Neuronal stem cell (in vitro differentiated cells): ENCODE data around the gene KIF11.
"Not testable (repeated sequence)": the region's sequence is repeated elsewhere in the genome, so short reads cannot be mapped to it uniquely, and the experiment has no call there.

Experiments used
- DNase-seq: peaks from one replicate; pipeline ENCODE4 v3.0.0-alpha.2; 2013; ENCODE audit warnings: low spot score
- H2AFZ ChIP-seq: one replicate; pipeline ENCODE4 v1.6.1; 2013; ENCODE audit warnings: mild to moderate bottlenecking, low read length, inconsistent platforms
- H2AK5ac ChIP-seq: 2 replicates; pipeline ENCODE4 v1.6.1; 2013; ENCODE audit warnings: low read depth, mild to moderate bottlenecking, inconsistent platforms, low read length, moderate library complexity, mixed read lengths
- H2BK120ac ChIP-seq: 2 replicates; pipeline ENCODE4 v1.6.1; 2013; ENCODE audit warnings: low read depth, mild to moderate bottlenecking, inconsistent platforms, low read length, moderate library complexity, mixed read lengths
- H2BK12ac ChIP-seq: one replicate; pipeline ENCODE4 v1.6.1; 2013; ENCODE audit warnings: low read length, inconsistent platforms
- H2BK15ac ChIP-seq: 2 replicates; pipeline ENCODE4 v1.6.1; 2013; ENCODE audit warnings: mild to moderate bottlenecking, low read length, inconsistent platforms, mixed read lengths
- H2BK5ac ChIP-seq: one replicate; pipeline ENCODE4 v1.6.1; 2013; ENCODE audit warnings: inconsistent platforms, mild to moderate bottlenecking, low read length, moderate library complexity
- H3K14ac ChIP-seq: one replicate; pipeline ENCODE4 v1.6.1; 2013; ENCODE audit warnings: low read length, inconsistent platforms
- H3K18ac ChIP-seq: 2 replicates; pipeline ENCODE4 v1.6.1; 2013; ENCODE audit warnings: low read length, inconsistent platforms
- H3K23ac ChIP-seq: 2 replicates; pipeline ENCODE4 v1.6.1; 2013; ENCODE audit warnings: low read depth, mild to moderate bottlenecking, mixed read lengths, low read length, inconsistent platforms; ENCODE audit not compliant: poor library complexity
- H3K27ac ChIP-seq: replicated peaks from 3 replicates; pipeline ENCODE4 v1.5.1; 2013; ENCODE audit warnings: low read length, inconsistent platforms
- H3K27me3 ChIP-seq, 3 experiments: 2 replicates each; pipeline ENCODE4 v1.6.1; 2013; ENCODE audit warnings: low read length in 3 of 3, mild to moderate bottlenecking in 2 of 3, inconsistent platforms in 1 of 3, low read depth in 1 of 3, mixed read lengths in 1 of 3, moderate library complexity in 1 of 3; ENCODE audit not compliant: control insufficient read depth in 3 of 3, insufficient read depth in 3 of 3
- H3K36me3 ChIP-seq, 2 donors: replicated peaks in 1 of 2; 2 replicates each; pipeline ENCODE4 v1.6.1; 2013; ENCODE audit warnings: low read length in 2 of 2; ENCODE audit not compliant: control insufficient read depth in 2 of 2, insufficient read depth in 2 of 2
- H3K4ac ChIP-seq: 2 replicates; pipeline ENCODE4 v1.6.1; 2013; ENCODE audit warnings: inconsistent platforms, mild to moderate bottlenecking, low read length, moderate library complexity
- H3K4me1 ChIP-seq, 2 donors: 1 replicate in 1 of 2; 2 replicates in 1 of 2; pipeline ENCODE4 v1.6.1; 2013; ENCODE audit warnings: low read length in 2 of 2, low read depth in 1 of 2; ENCODE audit not compliant: control insufficient read depth in 2 of 2, insufficient read depth in 1 of 2
- H3K4me2 ChIP-seq: one replicate; pipeline ENCODE4 v1.6.1; 2013; ENCODE audit warnings: mild to moderate bottlenecking, low read length, inconsistent platforms; ENCODE audit not compliant: insufficient read depth, poor library complexity, severe bottlenecking
- H3K4me3 ChIP-seq, 2 donors: 2 replicates each; pipeline ENCODE4 v1.5.1; 2013; ENCODE audit warnings: low read length in 2 of 2, mild to moderate bottlenecking in 2 of 2, inconsistent platforms in 1 of 2, moderate library complexity in 1 of 2
- H3K79me1 ChIP-seq: one replicate; pipeline ENCODE4 v1.6.1; 2013; ENCODE audit warnings: low read depth, mild to moderate bottlenecking, inconsistent platforms, low read length, moderate library complexity
- H3K9ac ChIP-seq: one replicate; pipeline ENCODE4 v1.6.1; 2013; ENCODE audit warnings: mild to moderate bottlenecking, low read depth, low read length, inconsistent platforms; ENCODE audit not compliant: poor library complexity
- H3K9me3 ChIP-seq, 2 donors: replicated peaks in 1 of 2; 2 replicates each; pipeline versions ENCODE3 to v1.6.1; 2013; ENCODE audit warnings: low read length in 2 of 2, mild to moderate bottlenecking in 2 of 2, inconsistent platforms in 1 of 2, low read depth in 1 of 2, mixed read lengths in 1 of 2, moderate library complexity in 1 of 2; ENCODE audit not compliant: control insufficient read depth in 2 of 2, insufficient read depth in 1 of 2
- H4K8ac ChIP-seq: one replicate; pipeline ENCODE4 v1.6.1; 2013; ENCODE audit warnings: low read depth, mild to moderate bottlenecking, inconsistent platforms, low read length, moderate library complexity
- H4K91ac ChIP-seq: one replicate; pipeline ENCODE4 v1.6.1; 2013; ENCODE audit warnings: low read length, low read depth, mild to moderate bottlenecking, inconsistent platforms; ENCODE audit not compliant: poor library complexity
- WGBS, 2 donors: extraction: QIAGEN DNeasy Blood & Tissue Kit; methylation state at CpG; one replicate each; pipeline ENCODE4 v1.1.7; 2013; ENCODE audit warnings: missing lambda C conversion rate in 2 of 2, mixed read lengths in 1 of 2; ENCODE audit not compliant: insufficient read length in 2 of 2, insufficient replicate concordance in 1 of 2; ENCODE audit errors: extremely low coverage in 2 of 2; 5-methylcytosine and 5-hydroxymethylcytosine counted together

KIF11 gene

DNA sequence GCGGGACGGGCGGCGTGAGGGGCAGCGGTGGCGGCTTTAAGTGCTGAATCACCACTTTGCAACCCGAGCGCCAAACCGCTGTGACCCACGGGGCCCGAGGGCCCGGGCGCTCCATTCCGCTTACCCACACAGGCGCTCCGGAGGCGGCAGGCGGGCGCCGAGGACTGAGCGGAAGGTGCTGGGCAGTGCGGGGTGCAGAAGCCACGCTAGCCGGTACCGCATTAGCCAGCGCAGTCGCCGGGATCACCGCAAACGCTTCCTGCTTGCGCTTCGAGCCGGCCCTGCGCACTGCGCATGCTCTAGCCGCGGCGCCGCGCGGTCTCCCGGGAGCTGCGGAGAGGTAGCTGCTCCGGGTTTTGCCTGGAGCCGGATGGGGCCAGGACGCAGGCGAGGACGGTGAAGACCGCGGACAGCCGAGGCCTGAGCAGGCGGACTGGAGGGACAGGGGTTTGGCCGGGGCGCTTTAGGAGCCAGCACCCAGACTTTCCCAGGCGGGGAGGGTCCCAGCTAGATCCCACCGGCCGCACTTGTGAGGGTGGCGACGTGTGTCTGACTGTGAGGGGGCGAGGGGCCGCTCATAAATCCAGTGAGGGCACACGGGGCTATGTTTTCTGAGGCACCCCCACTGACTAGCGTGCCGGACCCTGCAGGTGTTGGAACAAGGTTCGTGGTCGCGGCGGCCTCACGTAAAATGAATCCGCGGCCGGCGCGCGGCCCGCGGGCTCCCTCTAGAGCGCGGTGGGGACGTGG lies 19.0 kb upstream of the KIF11 start, which contains the start of gene IDE:
Gene IDE (minus strand): TSS at position 296 of the 750 bp plus-strand sequence. CDS start 74 bp downstream, at position 222.
- no peak within 1 kb of the TSS for H2BK12ac ChIP-seq
- peak within 1 kb of the TSS; percentile 99 for H3K18ac ChIP-seq
- H3K4me2 ChIP-seq: peak within 1 kb of the TSS; percentile 95
- H3K9ac ChIP-seq: peak within 1 kb of the TSS; percentile 94
- H2BK120ac ChIP-seq: no peak within 1 kb of the TSS
- H3K14ac ChIP-seq: peak within 1 kb of the TSS; percentile 99
- peak within 1 kb of the TSS; percentile 98 for H3K27ac ChIP-seq
- H3K4ac ChIP-seq: no peak within 1 kb of the TSS
- peak within 1 kb of the TSS; percentile 98 for H3K23ac ChIP-seq
- H3K79me1 ChIP-seq: peaks cover 11% of the 10 kb centered on the region
- H2BK15ac ChIP-seq: peak within 1 kb of the TSS; percentile 67
- peak within 1 kb of the TSS; percentile 95 for H2BK5ac ChIP-seq
- peaks cover 9 to 10% of the 10 kb centered on the region in 2 donors for H3K4me1 ChIP-seq
- DNase-seq: peak; percentile 94
- H4K91ac ChIP-seq: no peak within 1 kb of the TSS
- H3K9me3 ChIP-seq: no peaks in the 10 kb centered on the region
- H3K36me3 ChIP-seq: peaks cover 0 to 16% of the 10 kb centered on the region in 2 donors
- H4K8ac ChIP-seq: peak within 1 kb of the TSS; percentile 43
- peak within 1 kb of the TSS; percentile 96 for H2AFZ ChIP-seq
- H2AK5ac ChIP-seq: no peak within 1 kb of the TSS
- WGBS, 2 donors: no CpG with 5 or more reads among the region's 80 CpGs
- peak within 1 kb of the TSS; percentile 91 to 95 for H3K4me3 ChIP-seq
- H3K27me3 ChIP-seq: no peaks in the 10 kb centered on the region

GRCh38 chr10:92574548-92575261 lies 18.2 kb upstream of the KIF11 start:
- no CpG with 5 or more reads among the region's 22 CpGs for WGBS, 2 donors
- no peaks in the 10 kb centered on the region for H3K27me3 ChIP-seq
- H3K4ac ChIP-seq: no peak overlapping the region
- peak overlapping the region; percentile 99 for H3K18ac ChIP-seq
- peak overlapping the region; percentile 95 for H3K4me2 ChIP-seq
- no peak overlapping the region for H2BK12ac ChIP-seq
- H4K91ac ChIP-seq: no peak overlapping the region
- DNase-seq: peak; percentile 15
- H2BK120ac ChIP-seq: no peak overlapping the region
- H3K79me1 ChIP-seq: peaks cover 11% of the 10 kb centered on the region
- peak overlapping the region; percentile 98 for H3K27ac ChIP-seq
- H3K9me3 ChIP-seq: no peaks in the 10 kb centered on the region
- H3K4me3 ChIP-seq: peak overlapping the region; percentile 91 to 95
- H3K14ac ChIP-seq: no peak overlapping the region
- H4K8ac ChIP-seq: no peak overlapping the region
- peak overlapping the region; percentile 98 for H3K23ac ChIP-seq
- peaks cover 9 to 10% of the 10 kb centered on the region in 2 donors for H3K4me1 ChIP-seq
- peak overlapping the region; percentile 95 for H2BK5ac ChIP-seq
- no peak overlapping the region for H3K9ac ChIP-seq
- no peak overlapping the region for H2AK5ac ChIP-seq
- H2BK15ac ChIP-seq: no peak overlapping the region
- H2AFZ ChIP-seq: peak overlapping the region; percentile 96
- peaks cover 0 to 8% of the 10 kb centered on the region in 2 donors for H3K36me3 ChIP-seq

- no peak overlapping the region for H3K9ac ChIP-seq
- H3K27ac ChIP-seq: no peak overlapping the region
- no peak overlapping the region for H2AFZ ChIP-seq
- no peak overlapping the region for H3K23ac ChIP-seq
- no peak overlapping the region for H4K91ac ChIP-seq
- H3K4me1 ChIP-seq: peaks cover 9 to 10% of the 10 kb centered on the region in 2 donors
- no peak for DNase-seq
- H2BK120ac ChIP-seq: no peak overlapping the region
- H2AK5ac ChIP-seq: no peak overlapping the region
- no peak overlapping the region for H3K4me2 ChIP-seq
- H4K8ac ChIP-seq: no peak overlapping the region
- no peaks in the 10 kb centered on the region for H3K36me3 ChIP-seq
- no peak overlapping the region for H2BK12ac ChIP-seq
- H2BK15ac ChIP-seq: no peak overlapping the region
- no peak overlapping the region for H3K14ac ChIP-seq
- no peak overlapping the region for H3K4me3 ChIP-seq
- H3K18ac ChIP-seq: no peak overlapping the region
- no peaks in the 10 kb centered on the region for H3K9me3 ChIP-seq
- H3K4ac ChIP-seq: no peak overlapping the region
- no peak overlapping the region for H2BK5ac ChIP-seq
- peaks cover 6% of the 10 kb centered on the region for H3K79me1 ChIP-seq
- H3K27me3 ChIP-seq: no peaks in the 10 kb centered on the region
These were observed 17.0 kb upstream of the KIF11 start for GRCh38 chr10:92575961-92576360.

DNA sequence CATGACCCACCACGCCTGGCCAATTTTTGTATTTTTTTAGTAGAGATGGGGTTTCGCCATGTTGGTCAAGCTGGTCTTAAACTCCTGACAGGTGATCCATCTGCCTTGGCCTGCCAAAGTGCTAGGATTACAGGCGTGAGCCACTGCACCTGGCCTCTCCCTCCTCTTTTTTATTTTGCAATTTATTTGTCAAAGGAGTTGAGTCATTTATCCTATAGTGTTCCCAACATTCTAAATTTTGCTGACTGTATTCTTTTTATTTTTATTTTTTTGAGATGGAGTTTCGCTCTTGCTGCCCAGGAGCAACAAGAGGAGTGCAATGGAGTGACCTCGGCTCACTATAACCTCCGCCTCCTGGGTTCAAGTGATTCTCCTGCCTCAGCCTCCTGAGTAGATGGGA lies 10.6 kb upstream of the KIF11 start:
- not testable (repeated sequence) for H4K8ac ChIP-seq, H3K27me3 ChIP-seq, H3K4me3 ChIP-seq, H2BK5ac ChIP-seq, H3K4me2 ChIP-seq, H4K91ac ChIP-seq, H3K23ac ChIP-seq, H3K14ac ChIP-seq, H3K4me1 ChIP-seq, H3K9ac ChIP-seq, H3K27ac ChIP-seq, DNase-seq, H3K4ac ChIP-seq, H3K18ac ChIP-seq, H2BK15ac ChIP-seq, H2BK12ac ChIP-seq, H2AK5ac ChIP-seq, H2AFZ ChIP-seq, H3K36me3 ChIP-seq, H2BK120ac ChIP-seq, H3K79me1 ChIP-seq, H3K9me3 ChIP-seq
- no CpG with 5 or more reads among the region's 6 CpGs for WGBS, 2 donors
